Mesenteric fat pad (tissue), 1 donor: Measurements from ENCODE around the gene MB21D2. TPM values are rescaled to one million over a fixed set of nuclear protein-coding genes. Genes with fewer than 3 reads are reported as not detected.

Experiments used
- total RNA-seq: library from RNA; stranded (reverse); fragmentation: NEBNext Ultra II Directional; extraction: Animal tissue kit (Norgen Biotek cat#: 25700); gene quantifications from one replicate; pipeline ENCODE4 v1.2.1, GENCODE V29; 2021
- donor health status: DM: yes; HTN: yes; CAD: no.

The MB21D2 gene
- total RNA-seq, 1 donor from 2014 or later: 3.3 TPM

Other genes starting within 250 kb of the MB21D2 start
- gene FGF12, start 190.3 kb downstream of the MB21D2 start, total RNA-seq: 4.5 TPM